Activated naive CD4-positive, alpha-beta T cell treated with anti-CD3 and anti-CD28 coated beads for 36 hours (primary cell): ENCODE results near the gene ADAMTS13. TPM values are rescaled to one million over a fixed set of nuclear protein-coding genes. Genes with fewer than 3 reads are reported as not detected.
"Not testable (repeated sequence)": the region's sequence is repeated elsewhere in the genome, so short reads cannot be mapped to it uniquely, and the experiment has no call there.

Experiments
- CTCF ChIA-PET: fragments of 350-600 bp; sonication (Branson Sonifier 250); formaldehyde crosslinking; loops from one replicate; lab custom pipeline; 2021; ENCODE audit warnings: antibody characterized with exemption; lab: Charles Lee
- DNase-seq: peaks from one replicate; pipeline ENCODE4 v3.0.0-alpha.2; 2020
- H3K27ac Mint-ChIP-seq: one replicate; pipeline ENCODE4 v1.8.0; 2021; ENCODE audit warnings: mild to moderate bottlenecking, mixed read lengths
- H3K27me3 Mint-ChIP-seq: one replicate; pipeline ENCODE4 v1.8.0; 2021; ENCODE audit warnings: low read depth, mixed read lengths
- H3K36me3 Mint-ChIP-seq: one replicate; pipeline ENCODE4 v1.8.0; 2021; ENCODE audit warnings: low read depth, mixed read lengths
- H3K4me1 Mint-ChIP-seq: one replicate; pipeline ENCODE4 v1.8.0; 2021; ENCODE audit warnings: low read depth, mixed read lengths
- H3K4me3 Mint-ChIP-seq: one replicate; pipeline ENCODE4 v1.8.0; 2021; ENCODE audit warnings: mild to moderate bottlenecking, moderate library complexity, mixed read lengths
- H3K9me3 Mint-ChIP-seq: one replicate; pipeline ENCODE4 v1.8.0; 2021; ENCODE audit warnings: mixed read lengths
- intact Hi-C: fragments of 100-400 bp; cut with micrococcal nuclease; formaldehyde crosslinking; loops from one replicate; pipeline ENCODE4 v1.15.1; 2023
- total RNA-seq, 2 experiments: library from RNA; stranded (reverse); gene quantifications; one replicate each; pipeline ENCODE4 v1.2.3, GENCODE V29; 2021

The ADAMTS13 gene
- total RNA-seq, 2 experiments from 2014 or later, result 3.0 to 3.2 TPM

- intact Hi-C loops, result no loop called here
- Mint-ChIP-seq H3K27me3 (no peaks in the 10 kb centered on the region), H3K4me3 (no peak overlapping the region), H3K27ac (no peak overlapping the region), H3K36me3 (no peaks in the 10 kb centered on the region), H3K9me3 (no peaks in the 10 kb centered on the region), H3K4me1 (no peaks in the 10 kb centered on the region)
- CTCF ChIA-PET, result no interaction called here
- no peak for DNase-seq
Measured at GRCh38 chr9:133382507-133383141, 39.5 kb upstream of the ADAMTS13 start.

GRCh38 chr9:133383438-133383837 is 38.7 kb upstream of the ADAMTS13 start:
- Mint-ChIP-seq H3K27ac (no peak overlapping the region), H3K4me1 (no peaks in the 10 kb centered on the region), H3K9me3 (no peaks in the 10 kb centered on the region), H3K36me3 (no peaks in the 10 kb centered on the region), H3K27me3 (no peaks in the 10 kb centered on the region), H3K4me3 (no peak overlapping the region)
- DNase-seq, result no peak
- intact Hi-C loops, result no loop called here
- CTCF ChIA-PET, result interaction anchor here (0.7 kb wide), 1 partner anchor 294 kb away, joined by 3 read pairs; no protein-coding TSS in a partner anchor

GRCh38 chr9:133384736-133385321 is 37.3 kb upstream of the ADAMTS13 start:
- CTCF ChIA-PET, result no interaction called here
- H3K36me3 Mint-ChIP-seq, result no peaks in the 10 kb centered on the region
- H3K4me3 Mint-ChIP-seq, result no peak overlapping the region
- H3K27me3 Mint-ChIP-seq, result no peaks in the 10 kb centered on the region
- no peak for DNase-seq
- no peak overlapping the region for H3K27ac Mint-ChIP-seq
- no peaks in the 10 kb centered on the region for H3K9me3 Mint-ChIP-seq
- H3K4me1 Mint-ChIP-seq, result no peaks in the 10 kb centered on the region
- intact Hi-C loops, result no loop called here

- Mint-ChIP-seq H3K27ac (no peak overlapping the region), H3K4me3 (no peak overlapping the region), H3K36me3 (no peaks in the 10 kb centered on the region), H3K4me1 (no peaks in the 10 kb centered on the region), H3K9me3 (no peaks in the 10 kb centered on the region), H3K27me3 (no peaks in the 10 kb centered on the region)
- no peak for DNase-seq
- CTCF ChIA-PET, result no interaction called here
- intact Hi-C loops, result no loop called here
Measured at GRCh38 chr9:133385452-133385851, 36.7 kb upstream of the ADAMTS13 start.

GRCh38 chr9:133386338-133386737 is 35.8 kb upstream of the ADAMTS13 start:
- no peak overlapping the region for H3K4me3 Mint-ChIP-seq
- no peaks in the 10 kb centered on the region for H3K4me1 Mint-ChIP-seq
- H3K27ac Mint-ChIP-seq, result no peak overlapping the region
- DNase-seq, result no peak
- H3K9me3 Mint-ChIP-seq, result no peaks in the 10 kb centered on the region
- CTCF ChIA-PET, result interaction anchor here (0.6 kb wide), 1 partner anchor 241 kb away, joined by 6 read pairs; no protein-coding TSS in a partner anchor
- intact Hi-C loops, result no loop called here
- H3K27me3 Mint-ChIP-seq, result no peaks in the 10 kb centered on the region
- no peaks in the 10 kb centered on the region for H3K36me3 Mint-ChIP-seq

GRCh38 chr9:133387680-133388079 is 34.5 kb upstream of the ADAMTS13 start:
- H3K36me3 Mint-ChIP-seq, result no peaks in the 10 kb centered on the region
- H3K9me3 Mint-ChIP-seq, result no peaks in the 10 kb centered on the region
- no peaks in the 10 kb centered on the region for H3K4me1 Mint-ChIP-seq
- CTCF ChIA-PET, result no interaction called here
- intact Hi-C loops, result no loop called here
- DNase-seq, result no peak
- H3K4me3 Mint-ChIP-seq, result no peak overlapping the region
- no peak overlapping the region for H3K27ac Mint-ChIP-seq
- H3K27me3 Mint-ChIP-seq, result no peaks in the 10 kb centered on the region

- Mint-ChIP-seq H3K27ac (no peak overlapping the region), H3K27me3 (no peaks in the 10 kb centered on the region), H3K4me1 (no peaks in the 10 kb centered on the region), H3K4me3 (no peak overlapping the region), H3K9me3 (no peaks in the 10 kb centered on the region), H3K36me3 (no peaks in the 10 kb centered on the region)
- CTCF ChIA-PET, result no interaction called here
- DNase-seq, result no peak
- intact Hi-C loops, result no loop called here
Measured at GRCh38 chr9:133389025-133389557, 33.1 kb upstream of the ADAMTS13 start.

GRCh38 chr9:133389562-133389961 is 32.6 kb upstream of the ADAMTS13 start:
- H3K27me3 Mint-ChIP-seq, result no peaks in the 10 kb centered on the region
- H3K4me3 Mint-ChIP-seq, result no peak overlapping the region
- H3K27ac Mint-ChIP-seq, result no peak overlapping the region
- CTCF ChIA-PET, result interaction anchor here (0.5 kb wide), 1 partner anchor 30 kb away, joined by 3 read pairs; no protein-coding TSS in a partner anchor
- DNase-seq, result no peak
- intact Hi-C loops, result no loop called here
- no peaks in the 10 kb centered on the region for H3K36me3 Mint-ChIP-seq
- H3K4me1 Mint-ChIP-seq, result no peaks in the 10 kb centered on the region
- no peaks in the 10 kb centered on the region for H3K9me3 Mint-ChIP-seq

- no peaks in the 10 kb centered on the region for H3K4me1 Mint-ChIP-seq
- no peaks in the 10 kb centered on the region for H3K9me3 Mint-ChIP-seq
- no peak for DNase-seq
- H3K27me3 Mint-ChIP-seq, result no peaks in the 10 kb centered on the region
- CTCF ChIA-PET, result no interaction called here
- intact Hi-C loops, result no loop called here
- H3K27ac Mint-ChIP-seq, result no peak overlapping the region
- no peaks in the 10 kb centered on the region for H3K36me3 Mint-ChIP-seq
- no peak overlapping the region for H3K4me3 Mint-ChIP-seq
Measured at GRCh38 chr9:133390713-133391112, 31.5 kb upstream of the ADAMTS13 start.

- DNase-seq, H3K9me3 Mint-ChIP-seq, H3K27ac Mint-ChIP-seq, H3K36me3 Mint-ChIP-seq, H3K4me1 Mint-ChIP-seq, CTCF ChIA-PET, H3K4me3 Mint-ChIP-seq, intact Hi-C loops, H3K27me3 Mint-ChIP-seq: not testable (repeated sequence)
Measured at GRCh38 chr9:133391449-133391848, 30.7 kb upstream of the ADAMTS13 start.

- not testable (repeated sequence) for H3K4me3 Mint-ChIP-seq
Measured at GRCh38 chr9:133392308-133392707, 29.9 kb upstream of the ADAMTS13 start.

GRCh38 chr9:133393399-133393798 is 28.8 kb upstream of the ADAMTS13 start:
- Mint-ChIP-seq H3K4me3 (no peak overlapping the region), H3K27me3 (no peaks in the 10 kb centered on the region), H3K9me3 (no peaks in the 10 kb centered on the region), H3K27ac (no peak overlapping the region), H3K36me3 (no peaks in the 10 kb centered on the region), H3K4me1 (no peaks in the 10 kb centered on the region)
- intact Hi-C loops, result no loop called here
- CTCF ChIA-PET, result no interaction called here
- DNase-seq, result no peak

More at GRCh38 chr9:133392308-133392707, 29.9 kb upstream of the ADAMTS13 start:
- H3K27ac Mint-ChIP-seq, CTCF ChIA-PET, H3K4me1 Mint-ChIP-seq, DNase-seq, intact Hi-C loops, H3K36me3 Mint-ChIP-seq, H3K27me3 Mint-ChIP-seq, H3K9me3 Mint-ChIP-seq: not testable (repeated sequence)
